ENCODE results near the gene GALR3. TPM values are rescaled to one million over a fixed set of nuclear protein-coding genes. Genes with fewer than 3 reads are reported as not detected.
"Not testable (repeated sequence)": the region's sequence is repeated elsewhere in the genome, so short reads cannot be mapped to it uniquely, and the experiment has no call there.

The GALR3 gene
- total RNA-seq, 4 donors from 2014 or later, result not detected

GRCh38 chr22:37796079-37796478, 27.1 kb upstream of the GALR3 start:
- Histone ChIP-seq H3K27ac (peak overlapping the region; percentile 59 to 74 (median 70)), H3K27me3 (no peaks in the 10 kb centered on the region), H3K9me3 (no peaks in the 10 kb centered on the region), H3K4me1 (peaks cover 0 to 29% (median 19%) of the 10 kb centered on the region in 4 donors), H3K36me3 (no peaks in the 10 kb centered on the region), H3K4me3 (no peak overlapping the region)
- WGBS, 2 donors (ENCODE audit: low coverage in 1 of 2), result 39% methylated on average over 3 of the region's 3 CpGs; no CpG with 5 or more reads in 1 of the 2 donors
- DNase-seq, result no peak
- intact Hi-C loops (cut with DNase I; ENCODE audit: low total_unique reads) (loop anchor here (10.0 kb wide), 1 partner anchor 151 kb away; no protein-coding TSS in a partner anchor), in situ Hi-C loops (cut with MboI; ENCODE audit: low pct_ligation_motif_present in 1 of 4, low pct_unique_long_range_greater_than_20kb in 1 of 4, low sequenced_read_pairs in 3 of 4) (loop anchor here in 1 of 4 donors (25.0 kb wide), 1 partner anchor 109 kb away; the partner anchor contains the start of genes LGALS1, NOL12 and TRIOBP)
- no peak for TF ChIP-seq POLR2A (IDR thresholded peaks at IDR 0.05)
- no peak for TF ChIP-seq CTCF (IDR thresholded peaks at IDR 0.05)
- no peak for TF ChIP-seq EP300 (IDR thresholded peaks at IDR 0.05; ENCODE audit: low read depth)
- TF ChIP-seq POLR2AphosphoS5 (IDR thresholded peaks at IDR 0.05), result no peak

GRCh38 chr22:37797259-37797658, 25.9 kb upstream of the GALR3 start:
- H3K9me3 ChIP-seq, H3K27ac ChIP-seq, H3K4me3 ChIP-seq, H3K36me3 ChIP-seq, DNase-seq, H3K27me3 ChIP-seq: not testable (repeated sequence)
- in situ Hi-C loops (cut with MboI; ENCODE audit: low pct_ligation_motif_present in 1 of 4, low pct_unique_long_range_greater_than_20kb in 1 of 4, low sequenced_read_pairs in 3 of 4), result loop anchor here in 1 of 4 donors (25.0 kb wide), 1 partner anchor 110 kb away; the partner anchor contains the start of genes LGALS1, NOL12 and TRIOBP
- intact Hi-C loops (cut with DNase I; ENCODE audit: low total_unique reads), result loop anchor here (10.0 kb wide), 1 partner anchor 152 kb away; no protein-coding TSS in a partner anchor
- H3K4me1 ChIP-seq, result peaks cover 0 to 35% (median 20%) of the 10 kb centered on the region in 4 donors
- 85 to 94% methylated on average over 3 to 7 of the region's 7 CpGs for WGBS, 2 donors (ENCODE audit: low coverage in 1 of 2)

GRCh38 chr22:37797874-37798500, 25.2 kb upstream of the GALR3 start:
- Histone ChIP-seq H3K4me3 (no peak overlapping the region), H3K27me3 (no peaks in the 10 kb centered on the region), H3K36me3 (no peaks in the 10 kb centered on the region), H3K4me1 (peaks cover 0 to 40% (median 25%) of the 10 kb centered on the region in 4 donors), H3K9me3 (no peaks in the 10 kb centered on the region), H3K27ac (no peak overlapping the region)
- 56 to 70% methylated on average over 2 to 14 of the region's 14 CpGs for WGBS, 2 donors (ENCODE audit: low coverage in 1 of 2)
- TF ChIP-seq EP300 (IDR thresholded peaks at IDR 0.05; ENCODE audit: low read depth) (no peak), CTCF (IDR thresholded peaks at IDR 0.05) (no peak), POLR2A (IDR thresholded peaks at IDR 0.05) (no peak), POLR2AphosphoS5 (IDR thresholded peaks at IDR 0.05) (no peak)
- DNase-seq, result no peak
- in situ Hi-C loops (cut with MboI; ENCODE audit: low pct_ligation_motif_present in 1 of 4, low pct_unique_long_range_greater_than_20kb in 1 of 4, low sequenced_read_pairs in 3 of 4), result loop anchor here in 1 of 4 donors (25.0 kb wide), 1 partner anchor 111 kb away; the partner anchor contains the start of genes LGALS1, NOL12 and TRIOBP
- intact Hi-C loops (cut with DNase I; ENCODE audit: low total_unique reads), result loop anchor here (10.0 kb wide), 1 partner anchor 153 kb away; no protein-coding TSS in a partner anchor

GRCh38 chr22:37799979-37800378, 23.2 kb upstream of the GALR3 start:
- not testable (repeated sequence) for H3K27me3 ChIP-seq, H3K9me3 ChIP-seq, H3K27ac ChIP-seq, H3K4me3 ChIP-seq, DNase-seq, H3K36me3 ChIP-seq
- WGBS, 2 donors (ENCODE audit: low coverage in 1 of 2), result 73% methylated on average over 9 of the region's 9 CpGs; no CpG with 5 or more reads in 1 of the 2 donors
- peaks cover 0 to 49% (median 38%) of the 10 kb centered on the region in 4 donors for H3K4me1 ChIP-seq
- in situ Hi-C loops (cut with MboI; ENCODE audit: low pct_ligation_motif_present in 1 of 4, low pct_unique_long_range_greater_than_20kb in 1 of 4, low sequenced_read_pairs in 3 of 4) (loop anchor here in 2 of 4 donors (25.0 kb wide), 2 partner anchors 113 to 162 kb away; partner anchors contain the start of genes C22orf23 (in 1 of the 2), LGALS1 (in 1 of the 2), NOL12 (in 1 of the 2) and POLR2F (in 1 of the 2)), intact Hi-C loops (cut with DNase I; ENCODE audit: low total_unique reads) (loop anchor here (10.0 kb wide), 1 partner anchor 155 kb away; no protein-coding TSS in a partner anchor)

- in situ Hi-C loops (cut with MboI; ENCODE audit: low pct_ligation_motif_present in 1 of 4, low pct_unique_long_range_greater_than_20kb in 1 of 4, low sequenced_read_pairs in 3 of 4) (loop anchor here in 1 of 4 donors (25.0 kb wide), 1 partner anchor 160 kb away; the partner anchor contains the start of genes C22orf23 and POLR2F), intact Hi-C loops (cut with DNase I; ENCODE audit: low total_unique reads) (no loop called here)
- WGBS, 2 donors (ENCODE audit: low coverage in 1 of 2), result 3% methylated on average over 13 of the region's 13 CpGs; no CpG with 5 or more reads in 1 of the 2 donors
- Histone ChIP-seq H3K4me1 (peaks cover 0 to 45% (median 33%) of the 10 kb centered on the region in 4 donors), H3K9me3 (no peaks in the 10 kb centered on the region), H3K27me3 (no peaks in the 10 kb centered on the region), H3K36me3 (no peaks in the 10 kb centered on the region), H3K4me3 (peak overlapping the region; percentile 30 to 72 (median 56)), H3K27ac (peak overlapping the region; percentile 74 to 90 (median 85))
- no peak for TF ChIP-seq CTCF (IDR thresholded peaks at IDR 0.05)
- TF ChIP-seq POLR2A (IDR thresholded peaks at IDR 0.05), result no peak
- TF ChIP-seq EP300 (IDR thresholded peaks at IDR 0.05; ENCODE audit: low read depth), result no peak
- TF ChIP-seq POLR2AphosphoS5 (IDR thresholded peaks at IDR 0.05), result no peak
- no peak for DNase-seq
These were observed 21.3 kb upstream of the GALR3 start for GRCh38 chr22:37801946-37802309.

Measured in transverse colon (tissue), 4 donors.